Activated CD4-positive, alpha-beta T cell treated with anti-CD3 and anti-CD28 coated beads, Interleukin-2, amount 50 U/mL, for 48 hours (primary cell): ENCODE measurements around the gene FAM120AOS.
A peak's percentile ranks its signal among the peaks of the same experiment; 100 is the strongest.

Experiments
- DNase-seq, 2 experiments: peaks; one replicate each; pipeline ENCODE4 v3.0.0-alpha.2; 2020

The FAM120AOS gene

GRCh38 chr9:93436655-93437407, 16.6 kb downstream of the FAM120AOS start:
- DNase-seq: no peak

GRCh38 chr9:93436218-93436617, 17.2 kb downstream of the FAM120AOS start:
- no peak for DNase-seq

GRCh38 chr9:93435386-93435785, 18.0 kb downstream of the FAM120AOS start:
- no peak for DNase-seq

GRCh38 chr9:93434056-93434455, 19.3 kb downstream of the FAM120AOS start:
- no peak for DNase-seq

GRCh38 chr9:93432964-93433363, 20.4 kb downstream of the FAM120AOS start:
- no peak for DNase-seq

GRCh38 chr9:93431539-93432105, 21.8 kb downstream of the FAM120AOS start:
- no peak for DNase-seq

GRCh38 chr9:93427655-93428379, 25.6 kb downstream of the FAM120AOS start:
- DNase-seq: peak; percentile 13 to 20

- DNase-seq: no peak
Measured at GRCh38 chr9:93422977-93423616, 30.3 kb downstream of the FAM120AOS start.

GRCh38 chr9:93419023-93419422, 34.4 kb downstream of the FAM120AOS start:
- DNase-seq: no peak

GRCh38 chr9:93417538-93417937, 35.8 kb downstream of the FAM120AOS start:
- DNase-seq: no peak

- DNase-seq: no peak
Measured at GRCh38 chr9:93416530-93417235, 36.7 kb downstream of the FAM120AOS start.

- DNase-seq: no peak
Measured at GRCh38 chr9:93415176-93415690, 38.1 kb downstream of the FAM120AOS start.

GRCh38 chr9:93413530-93413929, 39.9 kb downstream of the FAM120AOS start:
- DNase-seq: no peak

- DNase-seq: no peak
Measured at GRCh38 chr9:93406371-93406770, 47.0 kb downstream of the FAM120AOS start.

GRCh38 chr9:93398471-93398870, 54.9 kb downstream of the FAM120AOS start:
- DNase-seq: no peak

GRCh38 chr9:93397661-93398373, 55.6 kb downstream of the FAM120AOS start:
- no peak for DNase-seq
